GM19452 (cell line): ENCODE data around the gene OR10A5.
A peak's percentile ranks its signal among the peaks of the same experiment; 100 is the strongest.
"Not testable (repeated sequence)": the region's sequence is repeated elsewhere in the genome, so short reads cannot be mapped to it uniquely, and the experiment has no call there.

Source experiments
- ATAC-seq: cut with Tn5 transposase; IDR thresholded peaks from one replicate; pipeline ENCODE4 v1.9.1; 2021; ENCODE audit not compliant: unreplicated experiment

OR10A5 gene

DNA sequence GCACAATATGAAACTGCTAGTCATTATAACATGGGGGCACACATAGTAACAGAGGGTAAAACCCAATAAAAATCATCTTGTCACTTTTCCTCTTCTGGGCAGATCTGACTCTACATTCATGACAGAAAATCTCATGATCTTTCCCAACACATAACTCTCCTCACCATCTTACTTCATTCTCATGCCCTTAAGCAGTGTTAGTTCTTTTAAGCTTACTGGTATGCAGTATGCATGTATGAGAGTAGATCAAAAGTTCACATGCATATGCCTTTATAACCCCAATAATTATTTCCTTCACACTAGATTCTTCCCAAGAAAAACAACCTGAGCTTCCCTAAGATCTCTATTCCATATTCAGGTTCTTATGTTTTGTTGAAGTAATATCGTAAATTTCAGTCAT, 25.8 kb downstream of the OR10A5 start:
- ATAC-seq, result no peak

DNA sequence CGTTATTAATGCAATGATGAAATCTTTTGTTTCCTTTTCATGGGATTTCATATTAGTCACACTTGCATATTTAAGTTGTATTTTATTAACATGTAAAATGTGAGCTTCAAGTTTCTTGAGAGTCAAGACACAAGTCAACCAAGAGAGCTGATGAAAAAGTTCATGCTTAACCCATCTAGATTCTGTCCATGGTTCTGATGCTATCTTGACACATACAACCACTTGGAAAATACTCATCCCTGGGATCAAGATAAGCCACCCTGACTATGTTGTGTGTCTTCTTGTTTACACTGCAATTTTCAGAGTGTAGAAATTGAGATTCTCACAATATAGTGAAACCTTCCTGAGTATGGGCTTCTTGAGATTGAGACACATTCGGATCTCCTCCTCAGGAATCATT, 30.3 kb downstream of the OR10A5 start:
- no peak for ATAC-seq

DNA sequence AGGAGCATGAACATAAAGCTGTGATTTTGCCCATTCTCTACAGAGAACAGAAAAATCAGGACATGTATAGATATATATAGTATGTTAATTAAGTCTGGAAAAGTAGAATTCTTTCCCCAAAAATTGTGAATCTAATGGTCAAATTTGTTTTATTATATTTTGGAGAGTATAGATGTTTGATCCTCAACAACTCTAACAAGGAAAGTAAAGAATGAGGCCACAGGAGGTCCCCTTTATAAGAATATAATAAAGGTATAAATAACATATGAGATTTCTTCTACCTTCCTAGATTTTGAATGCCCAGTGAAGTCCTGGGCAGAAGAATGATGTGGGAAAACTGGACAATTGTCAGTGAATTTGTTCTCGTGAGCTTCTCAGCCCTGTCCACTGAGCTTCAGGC, 30.8 kb downstream of the OR10A5 start, which contains the start of gene OR10A4:
TSS of gene OR10A4 (plus strand) at position 301 of the 400 bp plus-strand sequence. CDS start at position 324, 23 bp downstream.
- no peak for ATAC-seq

DNA sequence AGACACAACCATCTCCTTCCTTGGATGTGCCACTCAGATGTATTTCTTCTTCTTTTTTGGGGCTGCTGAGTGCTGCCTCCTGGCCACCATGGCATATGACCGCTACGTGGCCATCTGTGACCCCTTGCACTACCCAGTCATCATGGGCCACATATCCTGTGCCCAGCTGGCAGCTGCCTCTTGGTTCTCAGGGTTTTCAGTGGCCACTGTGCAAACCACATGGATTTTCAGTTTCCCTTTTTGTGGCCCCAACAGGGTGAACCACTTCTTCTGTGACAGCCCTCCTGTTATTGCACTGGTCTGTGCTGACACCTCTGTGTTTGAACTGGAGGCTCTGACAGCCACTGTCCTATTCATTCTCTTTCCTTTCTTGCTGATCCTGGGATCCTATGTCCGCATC, 31.4 kb downstream of the OR10A5 start:
- ATAC-seq, result no peak

DNA sequence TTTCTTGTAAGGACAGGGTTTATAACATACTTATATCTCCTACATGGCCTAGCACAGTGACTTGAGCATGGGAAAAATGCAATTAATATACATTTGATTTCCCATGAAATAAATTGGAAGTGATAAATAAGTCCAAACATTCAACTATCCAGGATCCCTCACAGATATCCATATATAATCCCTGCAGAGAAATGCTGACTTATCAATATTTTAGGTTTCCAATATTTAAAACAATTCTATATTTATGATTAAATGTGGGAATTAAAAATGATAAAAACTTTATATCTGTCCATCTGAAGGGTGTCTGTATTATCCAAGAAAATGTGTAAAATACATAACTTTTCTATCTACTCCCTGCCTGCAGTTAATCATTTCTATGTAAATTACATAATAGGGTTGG, 37.3 kb downstream of the OR10A5 start:
- ATAC-seq, result no peak

DNA sequence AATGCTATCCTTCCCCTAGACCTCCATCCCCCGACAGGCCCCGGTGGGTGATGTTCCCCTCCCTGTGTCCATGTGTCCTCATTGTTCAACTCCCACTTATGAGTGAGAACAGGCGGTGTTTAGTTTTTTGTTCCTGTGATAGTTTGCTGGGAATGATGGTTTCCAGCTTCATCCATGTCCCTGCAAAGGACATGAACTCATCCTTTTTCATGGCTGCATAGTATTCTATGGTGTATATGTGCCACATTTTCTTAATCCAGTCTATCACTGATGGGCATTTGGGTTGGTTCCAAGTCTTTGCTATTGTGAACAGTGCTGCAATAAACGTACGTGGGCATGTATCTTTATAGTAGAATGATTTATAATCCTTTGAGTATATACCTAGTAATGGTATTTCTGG, 42.2 kb downstream of the OR10A5 start:
- ATAC-seq, result not testable (repeated sequence)

DNA sequence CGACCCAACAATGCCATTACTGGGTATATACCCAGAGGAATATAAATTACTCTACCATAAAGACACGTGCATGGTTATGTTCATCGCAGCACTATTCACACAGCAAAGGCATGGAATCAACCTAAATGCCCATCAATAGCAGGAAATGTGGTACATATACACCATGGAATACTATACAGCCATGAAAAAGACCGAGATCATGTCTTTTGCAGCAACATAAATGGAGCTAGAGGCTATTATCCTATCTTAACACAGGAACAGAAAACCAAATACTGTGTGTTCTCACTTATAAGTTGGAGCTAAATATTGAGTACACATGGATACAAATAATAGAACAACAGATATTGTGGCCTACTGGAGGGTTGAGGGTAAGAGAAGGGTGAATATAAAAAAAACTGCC, 43.3 kb downstream of the OR10A5 start:
- ATAC-seq, result no peak

DNA sequence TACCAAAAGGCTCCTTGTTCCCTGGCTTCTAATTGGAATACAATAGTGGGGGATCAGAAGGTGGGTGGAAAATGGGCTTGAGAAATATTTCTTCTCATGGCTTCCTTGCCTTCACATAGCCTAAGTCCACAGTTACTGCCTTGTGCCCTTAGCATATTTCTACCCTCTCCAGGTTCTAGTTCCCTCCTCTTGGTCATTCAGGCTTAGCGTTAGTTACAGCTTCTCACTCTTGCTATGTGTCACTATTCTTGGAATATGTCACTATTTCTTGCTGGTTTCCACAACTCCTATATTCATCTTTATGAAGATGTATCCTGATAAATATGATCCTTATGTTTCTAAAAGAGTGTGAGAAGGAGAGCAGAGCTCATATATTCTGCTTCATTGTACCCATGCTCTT, 44.4 kb downstream of the OR10A5 start:
- no peak for ATAC-seq

DNA sequence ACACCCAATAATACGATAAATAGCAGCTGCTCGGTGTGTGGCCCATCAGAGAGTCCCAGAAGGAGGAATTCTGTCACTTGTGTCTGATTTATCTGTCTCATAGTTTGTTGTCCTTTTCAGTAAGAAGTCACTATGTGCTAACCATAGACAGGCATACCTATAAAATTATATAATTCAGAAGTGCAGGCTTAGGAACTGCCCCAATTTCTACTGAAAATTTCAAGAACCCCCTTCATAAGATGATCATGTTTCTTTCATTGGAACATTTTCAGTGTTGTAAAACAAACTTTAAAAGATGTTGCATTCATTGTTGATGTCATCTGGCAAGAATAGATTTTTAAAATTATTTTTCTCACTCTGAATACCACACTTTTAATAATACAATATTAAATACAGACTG, 46.9 kb downstream of the OR10A5 start, which contains the start of gene OR2D2:
TSS of gene OR2D2 (minus strand) at position 101 of the 400 bp plus-strand sequence. CDS start at position 101, 0 bp downstream.
- ATAC-seq, result no peak

DNA sequence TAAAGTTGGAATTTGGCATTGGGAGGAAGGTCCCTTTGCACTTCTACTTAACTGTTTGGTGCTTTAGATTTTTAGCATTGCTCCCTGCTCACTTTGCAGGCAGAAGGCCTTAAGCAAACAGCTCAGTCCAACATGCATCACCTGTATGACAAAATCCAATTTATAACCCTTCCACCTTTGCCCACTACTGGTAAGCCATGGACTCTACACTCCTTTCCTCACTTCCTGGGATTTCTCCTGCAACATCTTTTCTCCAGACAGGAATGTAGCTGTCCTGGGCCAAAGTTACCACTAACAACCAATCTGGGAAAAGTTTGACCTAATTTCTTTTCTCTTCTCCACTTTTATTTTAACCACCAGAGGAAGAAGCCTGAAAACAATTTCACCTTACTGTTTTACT, 48.6 kb downstream of the OR10A5 start:
- ATAC-seq, result no peak

DNA sequence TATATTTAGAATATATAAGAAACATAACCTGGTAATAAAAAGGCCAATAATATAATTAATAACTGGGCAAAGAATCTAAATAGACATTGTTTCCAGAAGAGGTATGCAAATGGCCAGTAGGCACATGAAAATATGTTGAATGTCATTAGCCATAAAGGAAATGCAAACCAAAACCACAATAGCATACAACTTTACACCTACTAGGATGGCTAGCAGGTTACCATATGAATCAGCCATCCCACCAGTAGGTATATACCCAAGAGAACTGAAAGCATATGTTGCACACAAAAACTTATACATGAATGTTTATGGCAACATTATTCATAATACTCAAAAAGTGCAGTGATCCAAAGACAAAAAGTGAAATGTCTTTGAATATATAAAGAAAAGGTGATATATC, 49.5 kb downstream of the OR10A5 start:
- ATAC-seq, result peak; percentile 96
